DMS114 treated with DMSO at 0.1 percent for 48 hours (cell line): ENCODE results near the gene SDF4.
"Not testable (repeated sequence)": the region's sequence is repeated elsewhere in the genome, so short reads cannot be mapped to it uniquely, and the experiment has no call there.

ENCODE experiments used
- DNase-seq: peaks from one replicate; lab custom pipeline; 2025; ENCODE audit not compliant: unreplicated experiment; lab: John Stamatoyannopoulos, UW

Gene SDF4

DNA sequence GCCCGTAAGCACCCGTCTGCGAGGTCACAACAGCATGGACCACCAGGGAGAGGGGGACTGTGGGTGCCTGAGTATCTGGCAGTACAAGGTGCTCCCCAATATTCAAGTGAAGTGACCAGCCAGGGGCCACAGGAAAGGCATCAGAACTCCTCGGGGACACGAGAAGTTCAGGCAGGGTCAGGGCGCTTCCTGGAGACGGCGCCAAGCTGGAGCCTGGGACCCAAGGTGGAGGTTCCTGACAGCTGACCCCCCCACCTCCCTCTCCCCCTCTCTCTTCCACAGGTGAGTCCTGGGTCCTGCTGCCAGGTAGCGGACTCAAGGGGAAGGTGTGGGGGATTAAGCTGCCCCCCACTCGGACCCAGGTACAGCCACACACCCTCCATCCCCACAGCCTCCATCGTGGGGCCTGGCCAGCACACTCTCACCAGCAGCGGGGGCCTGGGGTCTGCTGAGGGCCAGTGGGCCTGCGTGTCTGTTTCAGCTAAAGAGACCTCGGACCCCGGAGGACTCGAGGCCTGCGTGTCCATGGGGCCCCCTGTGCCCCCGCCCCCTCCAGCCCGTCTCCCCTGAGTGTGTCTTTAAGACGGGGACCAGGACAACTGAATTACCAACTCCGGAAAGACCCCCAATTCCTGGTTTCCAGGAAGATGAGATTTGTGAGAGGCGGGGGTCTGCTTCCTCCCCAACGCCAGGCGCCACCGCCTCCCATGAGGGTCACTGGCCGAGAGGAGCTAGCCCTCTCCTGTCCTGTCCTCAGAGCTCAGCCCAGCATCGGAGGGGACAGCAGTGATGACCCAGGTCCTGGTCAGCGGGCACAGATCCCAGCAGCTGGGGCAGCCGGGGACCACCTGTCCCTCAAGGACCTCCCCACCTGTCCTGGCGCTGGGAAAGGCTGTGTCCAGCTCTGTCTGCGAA lies 31.6 kb downstream of the SDF4 start:
- no peak for DNase-seq

- DNase-seq: no peak
These were observed 32.5 kb downstream of the SDF4 start for GRCh38 chr1:1199141-1199960.

DNA sequence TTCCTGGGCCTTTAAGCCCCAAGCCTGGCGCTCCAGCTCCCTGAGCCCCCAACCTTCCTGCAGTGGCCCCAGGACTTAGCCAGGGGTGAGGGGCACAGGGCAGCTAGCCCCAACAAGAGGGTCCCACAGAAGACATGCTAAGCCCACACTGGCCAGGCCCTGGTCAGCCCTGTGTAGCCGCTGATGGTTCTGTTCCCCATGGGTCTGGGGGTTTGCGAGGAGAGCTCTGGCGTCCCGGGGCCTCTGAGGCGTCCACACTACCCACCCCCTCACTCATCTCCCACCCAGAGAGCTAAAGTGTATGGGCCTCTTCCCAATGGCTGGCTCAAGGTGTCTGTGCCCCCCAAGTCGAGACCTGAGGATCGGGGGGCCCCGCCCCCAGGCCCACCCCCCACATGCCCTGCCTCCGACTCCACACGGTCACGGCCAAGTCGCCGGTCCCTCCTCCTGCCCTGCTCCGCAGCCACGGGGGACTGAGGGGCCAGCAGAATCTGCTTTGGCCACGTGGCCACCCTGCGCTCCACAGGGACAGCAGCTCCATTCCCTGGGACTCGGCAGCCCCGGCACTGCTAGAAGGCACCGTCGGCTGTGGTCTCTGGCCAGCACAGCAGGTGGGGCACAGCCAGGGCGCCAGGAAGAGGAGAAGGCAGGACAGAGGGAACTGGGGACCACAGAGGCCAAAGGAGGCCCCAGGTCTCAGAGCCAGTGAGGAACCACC lies 33.2 kb downstream of the SDF4 start:
- DNase-seq: no peak

- no peak for DNase-seq
These were observed 34.0 kb downstream of the SDF4 start for GRCh38 chr1:1197551-1198422.

DNA sequence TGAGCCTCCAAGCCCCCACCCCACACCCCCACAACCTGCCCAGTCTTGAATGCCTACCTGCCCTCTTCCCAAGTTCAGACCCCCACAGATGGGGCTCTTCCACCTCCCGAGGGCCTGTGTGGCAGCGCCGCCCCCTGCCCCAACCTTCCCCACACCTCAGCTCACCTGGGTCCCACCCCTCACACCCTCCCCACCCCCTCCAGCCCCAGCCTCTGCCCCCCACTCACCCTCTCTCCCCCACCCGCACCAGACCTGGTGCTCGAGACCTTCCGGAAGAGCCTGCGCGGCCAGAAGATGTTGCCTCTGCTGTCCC lies 34.7 kb downstream of the SDF4 start:
- no peak for DNase-seq

GRCh38 chr1:1196431-1197187 lies 35.2 kb downstream of the SDF4 start:
- no peak for DNase-seq

GRCh38 chr1:1195726-1196125 lies 36.1 kb downstream of the SDF4 start:
- not testable (repeated sequence) for DNase-seq

DNA sequence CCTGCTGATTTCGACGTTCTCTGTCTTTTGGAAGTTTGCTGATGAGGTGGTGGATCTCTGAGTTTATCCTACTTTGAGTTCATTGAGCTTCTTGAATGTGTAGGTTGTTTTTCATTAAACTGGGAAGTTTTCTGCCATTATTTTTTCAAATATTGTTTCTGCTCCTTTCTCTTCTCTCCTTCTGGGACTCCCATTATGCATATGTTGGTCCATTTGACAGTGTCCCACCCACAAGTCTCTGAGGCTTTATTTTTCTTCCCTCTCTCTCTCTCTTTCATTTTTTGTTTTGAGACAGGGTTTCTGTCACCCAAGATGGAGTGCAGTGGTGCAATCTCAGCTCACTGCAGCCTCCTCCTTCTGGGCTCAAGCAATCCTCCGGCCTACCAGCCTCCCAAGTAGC lies 37.1 kb downstream of the SDF4 start:
- DNase-seq: no peak

DNA sequence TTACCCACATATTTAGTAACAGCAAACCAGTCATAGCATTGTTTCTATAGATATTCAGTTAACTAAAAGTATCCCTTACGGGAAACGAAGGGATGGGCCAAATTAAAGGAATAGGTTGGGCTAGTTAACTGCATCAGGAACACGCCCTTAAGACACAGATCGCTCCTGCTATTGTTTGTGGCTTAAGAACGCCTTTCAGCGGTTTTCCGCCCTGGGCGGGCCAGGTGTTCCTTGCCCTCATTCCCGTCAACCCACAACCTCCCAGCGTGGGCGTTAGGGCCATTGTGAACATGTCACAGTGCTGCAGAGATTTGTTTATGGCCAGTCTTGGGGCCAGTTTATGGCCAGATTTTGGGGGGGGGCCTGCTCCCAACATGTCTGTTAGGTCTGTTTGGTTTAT lies 40.1 kb downstream of the SDF4 start:
- DNase-seq: no peak

DNA sequence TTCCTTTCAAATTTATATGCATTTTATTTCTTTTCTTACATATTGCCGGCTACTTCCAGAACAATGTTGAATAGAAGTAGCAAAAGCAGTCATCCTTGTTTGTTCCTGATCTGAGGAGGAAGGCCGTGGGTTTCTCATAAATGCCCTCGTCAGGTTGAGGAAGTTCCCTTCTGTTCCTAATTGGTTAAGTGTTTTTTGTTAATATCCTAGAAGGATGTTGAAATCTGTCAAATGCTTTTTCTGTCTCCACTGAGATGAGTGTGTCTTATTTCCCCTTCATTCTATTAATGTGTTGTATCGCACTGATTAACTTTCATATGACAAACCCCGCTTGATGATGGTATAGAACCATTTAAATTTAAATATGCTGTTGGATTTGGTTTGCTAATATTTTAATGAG lies 42.7 kb downstream of the SDF4 start:
- no peak for DNase-seq

DNA sequence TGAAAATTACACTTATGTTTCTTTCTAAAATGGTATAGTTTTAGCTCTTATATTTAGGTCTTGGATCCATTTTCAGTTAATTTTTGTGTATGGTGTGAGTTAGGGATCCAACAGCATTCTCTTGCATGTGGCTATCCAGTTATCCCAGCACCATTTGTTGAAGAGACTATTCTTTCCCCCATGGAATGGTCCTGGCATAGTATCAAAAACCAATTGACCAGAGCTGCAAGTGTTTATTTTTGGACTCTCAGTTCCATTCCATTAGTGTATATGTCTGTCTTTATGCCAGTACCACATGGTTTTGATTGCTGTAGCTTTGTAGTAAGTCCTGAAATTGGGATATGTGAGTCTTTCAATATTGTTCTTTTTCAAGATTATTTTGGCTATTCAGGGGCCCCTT lies 43.9 kb downstream of the SDF4 start:
- DNase-seq: no peak

DNA sequence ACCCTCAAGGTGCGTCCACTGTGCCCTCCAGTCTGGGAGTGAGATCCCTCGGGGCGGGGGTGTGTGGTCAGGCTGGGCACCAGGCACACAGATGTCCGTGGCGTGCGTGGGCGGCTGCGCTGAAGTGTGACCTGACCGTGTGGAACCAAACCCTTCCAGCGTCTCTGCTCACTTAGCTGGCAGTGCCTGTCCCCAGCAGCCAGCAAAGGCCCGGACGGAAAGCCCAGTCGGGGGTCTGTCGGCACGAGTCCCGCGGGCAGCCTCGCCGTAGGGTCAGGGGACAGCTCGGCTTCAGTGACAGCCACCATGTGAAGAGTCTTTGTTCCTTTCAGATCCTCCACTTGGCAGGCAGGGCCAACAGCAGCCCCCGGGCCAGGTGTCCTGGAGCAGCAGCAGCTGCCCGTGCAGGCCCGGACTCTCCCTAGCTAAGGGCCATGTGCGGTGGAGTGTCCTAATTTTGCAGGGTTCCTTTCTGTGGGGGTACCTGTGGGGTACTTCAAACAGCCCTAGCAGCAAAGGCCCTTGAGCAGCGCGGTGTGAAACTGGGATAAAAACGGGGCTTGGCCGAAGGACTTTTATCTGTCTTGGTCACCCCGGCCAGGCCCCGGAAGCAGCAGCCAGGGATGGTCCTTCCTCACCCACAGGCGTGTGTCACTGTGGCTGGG lies 46.6 kb downstream of the SDF4 start:
- DNase-seq: no peak

DNA sequence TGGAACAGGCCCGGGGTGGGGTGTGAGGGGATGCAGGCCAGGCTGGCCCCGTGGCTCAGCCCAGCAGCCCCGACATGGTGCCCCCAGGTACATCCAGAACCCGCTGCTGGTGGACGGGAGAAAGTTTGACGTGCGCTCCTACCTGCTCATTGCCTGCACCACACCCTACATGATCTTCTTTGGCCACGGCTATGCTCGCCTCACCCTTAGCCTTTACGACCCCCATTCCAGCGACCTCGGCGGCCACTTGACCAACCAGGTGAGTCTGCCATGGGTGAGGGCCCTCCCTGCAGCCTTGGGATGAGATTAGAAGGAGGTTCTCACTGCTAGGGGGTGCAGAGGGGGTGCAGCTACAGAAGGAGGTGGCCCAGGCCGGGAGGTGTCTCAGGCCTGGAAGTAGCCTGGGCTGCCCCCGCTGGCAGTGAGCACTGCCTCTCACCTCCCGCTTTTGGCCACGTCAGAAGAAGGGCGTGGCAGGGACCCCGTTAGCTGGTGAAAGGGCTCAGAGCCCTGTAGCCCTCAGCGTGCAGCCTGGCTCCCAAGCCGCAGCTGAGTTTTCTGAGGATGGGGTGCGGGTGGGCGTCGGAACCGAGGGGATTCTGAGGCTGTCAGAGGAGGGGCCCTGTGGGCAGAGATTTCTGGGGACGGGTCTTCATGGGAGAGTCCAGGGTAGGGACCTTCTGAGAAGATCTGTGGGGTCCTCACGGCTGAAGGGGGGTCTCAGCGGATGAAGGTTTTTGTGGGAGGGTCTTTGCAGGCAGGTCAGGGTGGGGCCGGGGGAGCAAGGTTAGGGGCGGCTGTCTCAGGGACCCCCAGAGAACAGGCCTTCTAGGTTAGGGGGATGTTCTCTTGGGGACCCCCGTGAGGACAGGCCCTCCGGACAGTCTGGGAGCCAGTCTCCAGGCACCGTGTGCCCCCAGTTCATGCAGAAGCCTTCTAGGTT lies 47.7 kb downstream of the SDF4 start:
- DNase-seq: no peak

- DNase-seq: no peak
These were observed 48.5 kb downstream of the SDF4 start for GRCh38 chr1:1183221-1183747.

DNA sequence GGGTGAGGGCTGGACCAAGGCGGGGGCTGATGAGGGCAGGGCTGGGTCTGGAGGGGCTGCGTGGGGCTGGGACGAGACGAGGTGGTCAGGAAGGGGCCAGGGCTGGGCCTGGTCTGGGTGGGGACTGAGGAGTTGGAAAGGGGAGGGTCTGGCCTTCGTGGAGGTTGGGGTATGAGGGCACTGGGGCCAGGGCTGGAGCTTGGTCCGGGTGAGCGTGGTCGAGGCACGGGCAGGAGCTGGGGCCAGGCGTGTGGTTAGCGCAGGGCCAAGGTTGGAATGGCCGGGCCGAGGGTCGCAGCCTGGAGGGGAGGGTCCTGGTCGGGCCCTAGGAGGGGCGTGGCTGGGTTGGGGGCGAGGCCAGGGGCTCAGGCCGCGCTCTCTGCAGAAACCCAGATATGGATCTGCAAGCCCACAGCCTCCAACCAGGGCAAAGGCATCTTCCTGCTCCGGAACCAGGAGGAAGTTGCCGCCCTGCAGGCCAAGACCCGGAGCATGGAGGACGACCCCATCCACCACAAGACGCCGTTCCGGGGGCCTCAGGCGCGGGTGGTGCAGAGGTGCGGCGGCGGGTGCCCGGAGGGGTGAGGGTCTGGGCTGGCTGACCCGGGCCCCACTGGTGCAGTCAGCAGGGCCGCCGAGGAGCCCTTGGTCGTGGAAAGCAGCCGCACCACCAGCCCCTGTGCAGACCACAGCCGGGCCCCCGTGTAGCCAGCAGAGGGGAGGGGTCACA lies 49.1 kb downstream of the SDF4 start:
- no peak for DNase-seq

GRCh38 chr1:1181938-1182410 lies 49.8 kb downstream of the SDF4 start:
- no peak for DNase-seq
